GM19025 (cell line): ENCODE measurements around the gene CHST15.

Experiments used
- ATAC-seq: cut with Tn5 transposase; IDR thresholded peaks from one replicate; pipeline ENCODE4 v1.9.1; 2021; ENCODE audit warnings: mild to moderate bottlenecking, low read depth, moderate library complexity; ENCODE audit not compliant: unreplicated experiment

The CHST15 gene

DNA sequence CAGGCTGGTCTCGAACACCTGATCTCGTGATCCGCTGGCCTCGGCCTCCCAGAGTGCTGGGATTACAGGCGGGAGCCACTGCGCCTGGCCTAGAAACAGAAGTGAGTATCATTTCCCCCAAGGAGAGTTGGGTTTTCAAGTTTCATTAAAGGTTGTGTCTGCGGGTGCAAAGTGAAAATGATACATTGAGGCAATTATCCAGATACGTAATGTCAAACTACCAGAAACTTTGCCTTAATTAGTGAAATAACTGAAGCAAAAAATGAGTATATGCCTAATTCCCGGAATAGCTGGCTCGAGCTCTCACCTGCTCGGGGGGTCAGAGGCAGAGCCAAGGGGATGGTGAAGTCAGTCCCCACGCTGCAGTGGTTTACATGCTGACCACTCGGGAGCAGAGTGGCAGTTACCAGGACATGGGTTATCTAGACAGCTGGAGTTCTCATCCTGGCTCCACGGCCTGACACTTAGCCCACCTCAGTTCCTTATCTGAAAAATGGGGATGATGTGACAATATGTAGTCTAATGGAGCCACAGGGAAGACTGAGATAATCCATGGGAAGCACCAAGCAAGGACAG is 25.5 kb downstream of the CHST15 start:
- no peak for ATAC-seq

DNA sequence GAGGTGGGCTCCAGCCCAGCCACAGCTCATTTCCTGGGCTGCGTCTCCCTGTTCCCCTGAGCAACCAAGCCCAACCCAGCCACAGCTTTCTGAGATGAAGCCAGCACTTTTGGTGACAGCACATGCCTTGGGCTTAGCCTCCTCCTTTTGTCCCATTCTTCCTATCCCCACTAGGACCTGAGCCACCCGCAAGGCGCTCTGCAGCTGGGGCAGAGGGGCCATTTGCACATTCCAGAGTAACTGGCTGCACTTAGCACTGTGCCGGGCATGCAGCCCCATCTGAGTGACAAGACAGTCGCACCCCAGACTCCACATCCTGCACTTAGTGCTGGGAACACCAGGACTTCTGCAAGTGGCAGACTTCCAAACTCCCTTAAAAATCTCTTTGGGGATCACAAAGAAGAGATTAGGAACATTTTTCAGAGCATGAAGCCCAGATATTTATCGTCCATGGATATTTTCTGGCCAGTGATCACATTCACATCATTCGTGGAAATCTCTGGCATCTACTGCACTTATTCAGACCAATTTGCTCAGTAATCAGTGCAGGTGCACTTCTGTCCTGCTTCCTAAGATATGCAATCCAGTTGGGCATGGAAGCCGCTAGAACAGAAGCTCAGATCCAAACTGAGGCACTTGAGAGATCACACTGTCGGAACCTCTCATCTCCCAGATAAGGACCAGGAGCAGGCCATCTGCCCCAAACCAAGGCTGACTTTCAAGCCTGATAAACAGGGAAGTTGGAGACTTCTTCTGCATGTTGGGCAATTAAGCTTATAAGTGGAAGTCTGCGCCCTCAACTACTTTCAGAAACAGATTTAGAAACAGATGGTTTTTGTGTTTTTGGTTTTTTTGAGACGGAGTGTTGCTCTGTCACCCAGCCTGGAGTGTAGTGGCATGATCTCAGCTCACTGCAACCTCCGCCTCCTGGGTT is 26.4 kb downstream of the CHST15 start:
- ATAC-seq, result no peak

DNA sequence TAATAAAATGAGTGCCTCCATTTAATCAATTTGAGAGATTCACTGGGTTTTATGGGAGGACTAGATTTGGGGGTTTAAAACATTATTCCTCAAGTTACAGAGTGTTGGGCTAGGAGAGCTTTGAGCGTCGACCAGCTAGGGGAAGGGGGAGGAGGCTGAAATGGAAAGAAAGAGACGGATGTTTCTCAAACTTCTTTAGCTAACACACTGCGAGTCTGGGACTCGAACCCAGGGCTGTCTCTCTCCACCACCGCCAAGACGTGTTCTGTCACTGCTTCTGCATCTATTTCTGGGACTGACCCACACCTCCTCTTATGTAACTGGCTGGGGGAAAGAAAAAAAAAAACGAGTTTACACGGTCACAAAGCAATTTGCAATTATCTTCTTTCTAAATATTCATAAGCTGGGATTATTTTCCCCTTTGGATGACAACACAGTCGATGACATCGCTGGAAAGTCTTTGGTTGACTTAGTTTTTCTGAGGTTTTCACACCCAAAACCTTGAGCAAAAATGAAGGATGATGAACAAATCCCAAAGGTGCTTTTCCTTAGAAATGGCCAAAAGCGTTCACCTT is 27.2 kb downstream of the CHST15 start:
- no peak for ATAC-seq

- ATAC-seq, result no peak
These were observed 27.8 kb downstream of the CHST15 start for GRCh38 chr10:124065382-124066125.

DNA sequence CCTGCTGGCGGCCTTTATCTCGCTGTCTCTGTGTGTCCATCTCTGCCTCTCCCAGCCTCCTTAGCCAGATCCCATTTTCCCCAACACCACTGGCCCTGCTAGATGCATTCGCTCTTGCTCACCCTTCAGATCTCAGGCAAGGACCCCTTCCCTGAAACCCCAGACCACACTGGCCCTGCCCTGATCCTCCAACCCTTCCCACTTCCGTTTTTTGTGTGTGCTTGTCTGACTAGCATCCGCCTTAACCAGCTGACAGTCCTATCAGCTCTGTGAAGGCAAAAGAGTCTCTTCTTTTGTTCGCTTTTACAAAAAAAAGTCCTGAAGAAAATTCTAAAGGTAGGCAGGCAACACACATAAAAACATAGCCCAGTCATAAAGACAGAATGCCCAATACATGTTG is 28.7 kb downstream of the CHST15 start:
- ATAC-seq, result no peak

GRCh38 chr10:124063750-124064603 is 29.4 kb downstream of the CHST15 start:
- ATAC-seq, result no peak

GRCh38 chr10:124062390-124062789 is 31.0 kb downstream of the CHST15 start:
- no peak for ATAC-seq

GRCh38 chr10:124061030-124061429 is 32.4 kb downstream of the CHST15 start:
- no peak for ATAC-seq

GRCh38 chr10:124060148-124060720 is 33.2 kb downstream of the CHST15 start:
- no peak for ATAC-seq

- no peak for ATAC-seq
These were observed 33.8 kb downstream of the CHST15 start for GRCh38 chr10:124059551-124059950.

DNA sequence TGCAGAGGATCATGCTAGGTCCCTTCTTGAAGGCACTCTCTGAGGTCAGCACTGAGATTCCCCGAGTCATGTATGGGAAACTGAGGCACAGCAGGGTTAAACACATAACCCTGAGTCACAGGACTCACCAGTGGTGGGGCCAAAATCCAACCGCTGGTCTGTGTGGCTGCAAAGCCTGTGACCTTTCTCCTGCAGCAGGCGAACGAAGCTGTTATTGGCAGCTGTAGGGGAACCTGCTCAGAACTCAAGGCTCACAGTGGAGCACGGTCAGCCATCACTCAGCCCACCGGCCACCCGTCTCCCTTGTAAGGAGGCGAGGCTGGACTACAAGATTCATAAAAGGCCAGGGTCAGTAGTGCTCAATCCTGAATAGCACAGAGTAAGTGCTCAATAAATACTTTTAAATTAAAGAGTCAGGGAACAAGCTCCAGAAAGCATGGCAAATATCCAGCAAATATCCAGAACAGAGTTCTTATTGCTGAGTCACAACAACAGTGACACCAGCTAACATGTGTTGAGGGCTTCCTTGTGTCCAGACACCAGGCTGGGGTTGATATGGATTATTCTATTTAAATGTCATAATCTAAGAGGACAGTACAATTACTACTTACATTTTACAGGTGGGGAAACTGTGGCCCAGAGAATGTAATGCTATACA is 34.9 kb downstream of the CHST15 start:
- no peak for ATAC-seq

GRCh38 chr10:124057601-124058000 is 35.8 kb downstream of the CHST15 start:
- ATAC-seq, result no peak

DNA sequence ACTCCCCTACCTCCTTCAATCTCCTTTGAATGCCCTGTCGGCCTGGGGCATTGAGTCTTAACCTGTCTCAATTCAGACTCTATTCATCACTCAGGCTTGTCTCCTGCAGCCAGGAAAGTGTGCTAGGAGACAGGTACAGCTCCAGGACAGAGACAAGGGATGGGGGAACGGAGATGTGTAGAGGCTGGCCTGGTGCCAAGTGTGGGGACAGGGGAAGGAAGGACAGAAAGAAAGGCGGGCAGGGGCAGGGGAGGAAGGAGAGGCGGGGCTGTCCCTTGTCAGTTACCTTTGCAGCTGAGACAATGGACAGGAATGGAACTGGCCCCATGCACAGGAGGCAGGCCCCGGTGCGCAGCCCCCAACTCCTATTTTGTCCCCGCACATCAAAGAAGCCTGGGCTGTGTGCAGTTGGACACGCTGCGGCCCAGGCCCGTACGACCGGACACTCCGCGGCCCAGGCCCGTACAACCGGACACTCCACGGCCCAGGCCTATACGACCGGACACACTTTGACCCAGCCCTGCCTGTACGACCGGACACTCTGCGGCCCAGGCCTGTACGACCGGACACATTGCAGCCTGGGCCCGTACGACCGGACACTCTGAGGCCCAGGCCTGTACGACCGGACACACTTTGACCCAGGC is 36.9 kb downstream of the CHST15 start:
- ATAC-seq, result no peak

- ATAC-seq, result no peak
These were observed 39.4 kb downstream of the CHST15 start for GRCh38 chr10:124053971-124054370.

GRCh38 chr10:124052561-124052960 is 40.8 kb downstream of the CHST15 start:
- no peak for ATAC-seq

GRCh38 chr10:124050021-124051015 is 43.1 kb downstream of the CHST15 start:
- no peak for ATAC-seq

DNA sequence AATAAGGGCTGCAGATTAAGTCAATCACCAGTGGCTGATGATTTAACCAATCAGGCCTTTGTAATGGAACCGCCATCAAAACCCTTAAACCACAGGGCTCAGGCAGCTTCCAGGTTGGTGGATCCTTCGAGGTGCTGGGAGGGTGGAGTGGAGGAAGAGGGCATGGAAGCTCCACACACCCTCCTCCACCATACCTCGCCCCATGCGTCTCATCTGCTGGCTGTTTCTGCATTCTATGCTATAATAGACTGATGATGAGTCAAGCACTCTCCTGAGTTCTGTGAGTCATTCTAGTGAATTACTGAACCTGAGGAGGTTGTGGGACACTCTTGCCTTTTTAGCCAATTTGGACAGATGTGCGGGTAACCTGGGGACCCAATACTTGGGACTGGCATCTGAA is 43.9 kb downstream of the CHST15 start:
- ATAC-seq, result no peak
